SHP77 treated with DMSO at 0.1 percent for 48 hours (cell line): ENCODE results near the gene MISP3.

ENCODE experiments used
- DNase-seq: peaks from one replicate; lab custom pipeline; 2025; lab: John Stamatoyannopoulos, UW

MISP3 gene

DNA sequence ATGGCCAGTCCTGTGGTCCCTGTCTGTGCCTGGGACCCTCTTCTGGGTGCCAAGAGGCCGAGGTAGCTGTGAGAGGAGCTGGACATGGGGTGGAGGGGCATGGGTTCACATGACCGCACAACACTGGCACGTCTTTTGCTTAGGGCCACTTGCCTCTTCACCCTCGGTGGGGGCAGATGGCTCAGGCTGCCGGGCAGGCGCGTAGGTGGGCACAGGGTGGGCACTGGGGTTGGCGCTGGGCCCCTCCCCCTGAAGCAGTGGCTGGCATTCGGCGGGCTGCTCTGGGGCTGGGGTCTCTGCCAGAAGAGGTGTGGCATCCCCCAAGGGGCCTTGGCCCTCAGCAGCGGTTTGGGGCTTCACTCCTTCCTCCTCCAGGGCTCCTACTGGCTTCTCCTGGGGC, 19.1 kb upstream of the MISP3 start:
- DNase-seq = no peak

DNA sequence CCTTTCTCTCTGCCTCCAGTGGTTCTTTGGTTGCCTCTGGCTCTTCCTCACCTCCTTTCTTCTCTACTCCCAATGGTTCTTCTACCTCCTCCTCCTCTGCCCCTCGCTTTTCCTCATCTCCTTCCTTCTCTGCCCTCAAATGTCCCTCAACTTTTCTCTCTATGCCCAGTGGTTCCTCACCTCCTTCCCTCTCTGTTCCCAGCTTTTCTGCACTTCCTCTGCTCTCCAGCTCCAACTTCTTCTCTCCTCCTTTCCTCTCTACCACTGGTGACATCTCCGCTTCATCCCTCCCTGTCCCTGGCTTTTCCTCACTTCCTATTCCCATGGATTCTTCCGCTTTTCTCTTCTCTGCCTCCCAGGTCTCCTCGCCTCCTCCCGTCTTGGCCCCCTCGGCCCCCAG, 18.5 kb upstream of the MISP3 start:
- DNase-seq = no peak

DNA sequence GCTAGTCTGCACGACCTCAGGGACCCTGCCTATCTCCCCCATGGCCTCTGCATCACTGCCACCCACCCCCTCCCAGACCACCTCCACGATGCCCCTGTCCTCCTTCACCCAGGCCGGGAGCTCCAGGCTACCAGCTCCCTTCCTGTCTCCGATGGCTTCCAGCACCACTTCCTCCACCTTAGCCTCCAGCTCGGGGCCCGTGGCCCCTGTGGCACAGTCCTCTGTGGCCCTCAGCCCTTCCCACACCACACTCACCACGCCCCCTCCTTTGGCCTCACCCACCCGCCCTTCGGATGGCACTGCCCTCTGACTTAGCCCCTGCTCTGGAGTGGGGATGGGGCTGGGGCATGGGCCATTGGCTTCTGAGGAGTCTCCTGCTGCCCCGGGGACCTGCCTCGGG, 17.9 kb upstream of the MISP3 start:
- no peak for DNase-seq

DNA sequence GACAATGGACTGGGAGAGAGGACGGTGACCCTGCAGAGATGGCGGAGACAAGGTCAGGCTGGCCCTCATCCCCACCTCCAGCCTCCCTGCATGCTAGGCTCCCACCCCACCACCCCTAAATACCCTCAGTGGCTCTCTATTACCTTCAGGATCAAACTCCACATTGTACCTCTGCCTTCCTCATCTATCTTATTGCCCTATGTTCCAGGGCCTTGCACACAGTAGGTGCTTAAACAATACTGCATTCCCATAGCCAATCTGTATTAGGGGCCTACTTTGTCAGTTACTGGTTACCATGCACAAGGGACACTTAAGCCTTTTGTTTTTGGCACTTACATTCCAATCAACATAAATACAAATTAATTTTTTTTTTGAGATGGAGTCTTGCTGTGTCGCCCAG, 17.2 kb upstream of the MISP3 start:
- no peak for DNase-seq

DNA sequence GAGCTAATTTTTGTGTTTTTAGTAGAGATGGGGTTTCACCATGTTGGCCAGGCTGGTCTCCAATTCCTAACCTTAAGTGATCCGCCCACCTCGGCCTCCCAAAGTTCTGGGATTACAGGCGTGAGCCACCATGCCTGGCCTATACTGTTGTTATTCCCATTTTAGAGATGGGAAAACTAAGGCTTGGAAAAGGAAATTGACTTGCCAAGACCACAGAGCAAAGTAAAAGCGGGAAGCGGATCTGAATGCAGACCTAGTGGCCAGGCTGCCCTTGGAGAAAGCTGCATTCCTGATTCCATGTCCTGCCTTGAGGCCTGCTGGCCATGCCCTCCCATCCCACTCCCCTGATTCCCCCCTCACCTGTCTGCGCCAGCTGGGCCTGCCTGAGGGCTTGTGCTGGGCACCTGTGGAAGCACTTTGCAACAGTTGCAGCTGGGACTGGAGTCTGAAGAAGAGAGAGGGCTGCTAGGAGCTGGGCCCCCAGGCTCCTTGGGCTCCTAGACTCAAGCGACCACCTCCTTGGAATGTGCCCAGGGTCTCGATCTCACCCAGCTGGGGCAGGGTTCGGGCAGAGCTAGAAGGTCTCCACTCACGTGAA, 16.4 kb upstream of the MISP3 start:
- DNase-seq = no peak

DNA sequence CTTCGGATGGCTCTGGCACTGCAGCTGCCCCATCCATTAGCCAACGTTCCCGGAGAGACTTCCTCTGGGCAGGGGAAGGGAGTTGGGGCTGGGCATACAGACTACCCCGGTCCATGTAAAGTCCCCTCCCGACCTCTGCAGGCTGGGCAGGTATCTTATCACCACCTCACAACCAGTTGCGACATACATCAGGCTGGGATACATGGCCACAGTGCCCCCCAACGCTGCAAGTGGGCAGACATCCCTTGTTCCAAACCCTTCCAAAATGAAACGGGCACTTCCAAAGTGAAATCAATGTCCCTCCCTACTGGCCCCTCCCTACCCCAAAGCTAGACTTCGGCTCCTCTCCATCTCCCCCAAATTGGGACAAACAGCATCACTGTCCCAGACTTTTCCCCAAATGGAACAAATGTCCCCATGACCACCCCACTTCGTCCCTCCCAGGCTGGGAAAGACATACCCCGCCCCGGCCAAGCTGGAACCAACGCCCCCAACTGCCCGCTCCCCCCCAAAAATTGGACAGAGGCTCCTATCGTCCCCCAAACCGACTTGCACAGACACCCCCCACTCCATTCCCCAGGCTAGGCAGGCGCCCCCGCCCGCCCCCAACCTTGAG, 15.7 kb upstream of the MISP3 start:
- no peak for DNase-seq

DNA sequence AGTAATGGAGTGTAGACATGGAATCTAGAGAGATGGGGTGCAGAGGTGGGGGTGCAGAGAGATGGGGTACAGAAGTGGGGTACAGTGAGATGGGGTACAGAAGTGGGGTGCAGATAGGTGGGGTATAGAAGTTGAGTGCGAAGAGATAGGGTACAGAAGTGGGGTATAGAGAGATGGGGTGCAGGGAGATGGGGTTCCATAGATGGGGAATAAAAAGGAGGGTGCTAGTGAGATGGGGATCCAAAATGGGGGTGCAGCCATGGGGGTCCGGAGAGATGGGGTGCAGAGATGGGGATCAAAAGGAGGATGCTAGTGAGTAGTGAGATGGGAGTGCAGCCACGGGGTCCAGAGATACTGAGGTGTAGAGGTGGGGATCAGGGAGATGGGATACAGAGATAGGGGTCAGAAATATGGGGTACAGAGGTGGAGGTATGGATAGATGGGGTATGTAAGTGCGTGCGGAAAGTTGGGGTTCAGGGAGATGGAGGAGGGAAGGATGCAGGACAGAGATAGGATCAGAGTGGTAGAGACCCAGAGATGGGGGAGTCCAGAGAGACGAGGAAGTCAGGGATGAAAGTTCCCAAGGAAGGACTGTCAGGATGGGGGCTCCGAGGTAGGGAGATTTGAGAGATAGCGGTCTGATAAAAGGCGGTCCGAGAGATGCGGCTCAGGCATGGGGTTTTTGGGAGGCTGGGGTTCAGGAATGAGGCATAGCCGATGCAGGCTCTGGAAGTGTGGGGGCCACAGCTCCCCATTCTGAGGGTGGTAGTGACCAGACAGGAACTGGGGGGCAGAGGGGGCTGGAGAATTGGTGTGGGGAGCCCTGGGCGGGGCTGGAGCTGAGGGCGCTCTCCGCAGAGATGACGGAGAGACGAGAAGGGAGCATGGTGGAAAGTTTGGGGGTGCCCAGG, 14.1 kb upstream of the MISP3 start:
- no peak for DNase-seq

DNA sequence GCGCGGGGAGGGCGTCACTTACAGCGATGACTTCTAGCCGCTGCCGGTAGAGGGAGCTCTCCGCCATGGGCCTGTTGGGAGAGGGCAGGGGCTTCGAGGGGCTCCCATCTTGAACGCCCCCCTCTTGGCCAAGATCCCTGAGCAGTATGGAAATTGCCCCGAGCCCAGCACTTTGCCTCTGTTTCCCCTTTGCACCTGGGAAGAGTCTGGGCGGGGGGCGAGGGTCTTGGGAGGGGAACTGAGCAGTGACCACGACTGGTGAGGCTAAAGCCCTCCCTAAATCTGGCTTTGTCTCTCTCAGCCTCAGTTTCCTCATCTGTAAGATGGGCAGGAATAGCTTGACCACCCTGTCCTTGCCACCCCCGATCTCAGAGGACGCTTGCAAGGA, 13.5 kb upstream of the MISP3 start:
- DNase-seq = no peak

DNA sequence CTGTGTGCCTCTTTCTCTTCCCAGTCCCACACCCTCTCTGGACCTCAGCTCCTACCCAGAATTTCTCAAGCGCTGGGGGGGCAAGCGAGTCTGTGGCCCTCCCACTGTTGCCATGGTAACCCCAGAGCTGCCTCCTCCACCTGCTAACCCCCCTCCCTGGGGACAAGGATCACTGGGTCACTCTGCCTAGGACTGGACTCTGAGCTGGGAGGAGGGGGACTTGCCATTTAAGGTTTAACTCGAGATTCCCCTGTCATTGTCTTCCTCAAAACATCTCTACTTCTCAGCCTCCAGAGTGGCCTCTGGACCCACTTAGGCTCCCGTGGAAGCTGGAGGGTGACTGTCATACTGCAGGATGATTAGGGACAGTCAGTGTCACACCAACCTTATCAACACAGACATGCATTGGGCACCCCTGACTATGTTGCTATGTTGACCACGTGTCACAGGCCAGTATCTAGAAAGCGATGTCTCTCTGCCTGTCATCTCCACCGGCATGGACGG, 12.9 kb upstream of the MISP3 start:
- no peak for DNase-seq

DNA sequence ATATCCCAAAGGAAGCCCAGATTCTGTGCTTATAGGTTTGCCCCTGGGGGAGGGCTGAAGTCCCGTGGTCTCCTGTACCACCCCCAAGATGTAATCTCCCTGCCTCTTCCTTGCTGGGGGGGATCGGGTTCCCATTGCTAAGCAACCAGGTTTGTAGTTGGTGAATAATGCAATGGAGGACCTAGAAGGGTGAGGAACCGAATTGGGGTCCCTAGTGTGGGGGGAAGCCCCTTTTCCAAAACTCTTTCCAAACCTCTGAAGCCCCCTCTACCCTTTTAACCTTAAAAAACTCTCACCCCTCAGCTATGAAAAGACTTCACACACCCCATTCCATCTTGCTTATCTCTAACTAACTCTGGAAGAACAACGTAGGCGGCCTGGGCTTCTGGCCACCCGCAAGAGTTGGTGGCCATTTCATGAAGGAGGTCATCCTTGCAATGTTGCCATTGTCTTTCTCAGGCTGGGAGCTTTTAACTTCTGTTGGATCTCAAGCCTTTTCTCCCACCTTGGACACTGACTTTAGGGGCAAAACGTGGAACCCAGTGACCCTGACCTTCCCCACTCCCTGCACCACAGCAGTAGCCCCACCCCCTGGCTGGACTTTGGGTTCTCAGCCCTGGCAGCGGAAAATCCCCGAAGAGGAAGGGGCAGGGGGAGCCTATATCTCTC, 11.4 kb upstream of the MISP3 start:
- no peak for DNase-seq

DNA sequence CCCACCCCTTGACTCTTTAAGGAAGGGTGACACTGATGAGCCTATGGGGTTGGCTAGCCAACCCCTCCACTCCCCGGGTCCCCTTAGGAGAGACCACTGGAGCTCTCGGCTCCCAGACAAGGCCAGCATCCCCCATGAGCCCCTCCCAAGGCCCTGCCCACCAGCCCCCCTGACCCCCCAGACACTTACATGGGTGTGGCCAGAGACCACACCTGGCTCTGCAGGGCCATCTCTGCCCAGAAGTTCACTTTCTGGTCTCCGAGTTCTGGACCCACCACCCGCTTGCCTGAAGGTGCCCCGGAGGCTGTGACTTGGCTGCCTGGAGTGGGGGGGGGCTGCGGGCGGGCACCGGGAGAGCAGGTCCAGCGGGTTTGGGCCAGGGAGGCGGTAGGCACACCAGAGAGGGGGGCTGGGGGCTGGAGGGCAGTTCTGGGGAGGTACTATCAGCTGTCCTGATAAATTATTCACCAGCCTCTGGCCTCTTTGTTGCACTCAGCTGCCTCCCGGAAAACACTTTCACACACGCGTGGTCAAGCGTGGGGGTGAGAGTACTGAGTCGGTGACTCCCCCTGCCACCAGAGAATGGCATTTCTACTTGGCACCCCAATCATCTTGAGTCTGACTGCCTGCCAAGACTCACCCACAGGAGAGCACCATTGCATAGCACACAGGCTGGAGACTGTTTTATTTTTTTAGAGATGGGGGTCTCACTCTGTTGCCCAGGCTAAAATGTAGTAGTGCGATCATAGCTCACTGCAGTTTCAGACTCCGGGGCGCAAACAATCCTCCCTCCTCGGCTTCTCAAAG, 10.6 kb upstream of the MISP3 start, which contains the start of gene PALM3:
TSS of gene PALM3 (minus strand) at position 326 of the 807 bp plus-strand sequence. CDS start at position 230, 96 bp downstream.
- no peak for DNase-seq

DNA sequence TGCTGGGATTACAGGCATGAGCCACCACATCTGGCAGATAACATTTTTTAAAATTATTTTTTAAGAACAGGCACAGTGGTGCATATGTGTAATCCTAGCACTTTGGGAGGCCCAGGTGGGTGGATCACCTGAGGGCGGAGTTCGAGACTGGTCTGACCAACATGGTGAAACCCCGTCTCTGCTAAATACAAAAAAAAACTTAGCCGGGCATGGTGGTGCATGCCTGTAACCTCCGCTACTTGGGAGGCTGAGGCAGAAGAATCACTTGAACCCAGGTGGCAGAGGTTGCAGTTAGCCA, 10.1 kb upstream of the MISP3 start:
- no peak for DNase-seq

DNA sequence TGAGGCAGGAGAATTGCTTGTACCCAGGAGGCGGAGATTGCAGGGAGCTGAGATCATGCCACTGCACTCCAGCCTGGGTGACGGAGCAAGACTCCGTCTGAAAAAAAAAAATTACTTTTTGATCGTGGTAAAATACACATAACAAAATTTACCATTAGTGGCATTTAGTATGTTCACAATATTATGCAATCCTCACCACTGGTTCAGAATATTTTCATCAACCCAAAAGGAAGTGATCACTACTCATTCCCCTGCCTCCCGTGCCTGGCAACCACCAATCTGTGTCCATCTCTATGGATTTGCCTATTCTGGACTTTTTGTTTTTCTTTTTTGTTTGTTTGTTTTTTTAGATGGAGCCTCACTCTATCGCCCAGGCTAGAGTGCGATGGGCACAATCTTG, 9.5 kb upstream of the MISP3 start:
- DNase-seq = no peak

DNA sequence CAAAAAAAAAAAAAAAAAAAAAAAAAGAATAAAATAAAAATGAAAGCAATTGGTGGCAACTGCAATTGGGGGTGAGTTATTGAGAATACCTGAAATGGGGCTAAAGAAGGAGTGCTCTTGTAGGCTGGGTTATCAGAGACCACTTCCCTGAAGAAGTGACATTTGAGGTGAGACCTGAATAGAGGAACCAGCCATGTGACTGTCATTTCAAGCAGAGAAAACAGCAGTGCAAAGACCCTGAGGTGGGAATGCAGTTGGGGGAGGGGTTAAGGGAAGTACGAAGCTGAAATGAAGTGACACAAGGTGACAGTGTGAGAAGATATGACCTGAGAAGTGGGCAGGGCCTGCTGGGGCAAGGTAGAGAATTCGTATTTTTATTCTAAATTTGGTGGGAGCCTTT, 6.5 kb upstream of the MISP3 start:
- DNase-seq = no peak

DNA sequence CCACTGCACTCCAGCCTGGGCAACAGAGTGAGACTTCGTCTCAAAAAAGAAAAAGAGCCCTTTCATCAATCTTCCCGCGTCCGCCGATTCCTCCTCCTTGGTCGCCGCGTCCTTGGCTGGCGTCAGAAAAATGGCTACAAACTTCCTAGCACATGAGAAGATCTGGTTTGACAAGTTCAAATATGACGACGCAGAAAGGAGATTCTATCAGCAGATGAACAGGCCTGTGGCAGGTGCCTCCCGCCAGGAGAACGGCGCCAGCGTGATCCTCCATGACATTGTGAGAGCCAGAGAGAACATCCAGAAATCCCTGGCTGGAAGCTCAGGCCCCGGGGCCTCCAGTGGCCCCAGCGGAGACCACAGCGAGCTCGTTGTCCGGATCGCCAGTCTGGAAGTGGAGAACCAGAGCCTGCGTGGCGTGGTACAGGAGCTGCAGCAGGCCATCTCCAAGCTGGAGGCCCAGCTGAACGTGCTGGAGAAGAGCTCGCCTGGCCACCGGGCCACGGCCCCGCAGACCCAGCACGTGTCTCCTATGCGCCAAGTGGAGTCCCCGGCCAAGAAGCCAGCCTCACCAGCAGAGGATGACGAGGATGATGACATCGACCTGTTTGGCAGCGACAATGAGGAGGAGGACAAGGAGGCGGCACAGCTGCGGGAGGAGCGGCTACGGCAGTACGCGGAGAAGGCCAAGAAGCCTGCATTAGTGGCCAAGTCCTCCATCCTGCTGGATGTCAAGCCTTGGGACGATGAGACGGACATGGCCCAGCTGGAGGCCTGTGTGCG, 2.1 kb upstream of the MISP3 start:
- DNase-seq = no peak

DNA sequence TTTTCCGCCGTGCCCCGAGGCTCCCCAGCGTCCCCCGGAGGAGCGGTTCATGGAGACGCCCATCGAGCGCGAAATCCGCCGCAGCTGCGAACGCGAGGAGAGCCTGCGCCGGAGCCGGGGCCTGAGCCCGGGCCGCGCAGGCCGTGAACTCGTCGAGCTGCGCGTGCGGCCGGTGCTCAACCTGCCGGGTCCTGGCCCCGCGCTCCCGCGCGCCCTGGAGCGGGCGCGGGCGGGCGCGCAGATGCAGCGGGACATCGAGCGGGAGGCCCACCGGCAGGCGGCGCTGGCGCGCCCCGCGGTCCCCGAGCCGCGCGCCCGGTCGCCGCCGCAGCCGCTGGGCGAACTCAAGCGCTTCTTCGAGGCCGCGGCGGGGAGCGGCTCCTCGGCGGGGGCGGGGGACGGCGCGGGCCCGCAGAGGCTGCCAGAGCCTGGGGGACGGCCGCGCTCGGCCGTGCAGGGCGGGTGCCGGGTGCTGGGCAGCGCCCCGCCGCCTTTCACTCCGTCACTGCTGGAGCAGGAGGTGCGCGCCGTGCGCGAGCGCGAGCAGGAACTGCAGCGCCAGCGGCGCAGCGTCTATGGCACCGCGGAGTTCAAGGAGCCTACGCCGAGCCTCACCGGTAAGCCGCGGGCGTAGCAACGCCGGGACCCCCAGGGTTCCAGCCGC, 807 bp downstream of the MISP3 start:
- DNase-seq = no peak

DNA sequence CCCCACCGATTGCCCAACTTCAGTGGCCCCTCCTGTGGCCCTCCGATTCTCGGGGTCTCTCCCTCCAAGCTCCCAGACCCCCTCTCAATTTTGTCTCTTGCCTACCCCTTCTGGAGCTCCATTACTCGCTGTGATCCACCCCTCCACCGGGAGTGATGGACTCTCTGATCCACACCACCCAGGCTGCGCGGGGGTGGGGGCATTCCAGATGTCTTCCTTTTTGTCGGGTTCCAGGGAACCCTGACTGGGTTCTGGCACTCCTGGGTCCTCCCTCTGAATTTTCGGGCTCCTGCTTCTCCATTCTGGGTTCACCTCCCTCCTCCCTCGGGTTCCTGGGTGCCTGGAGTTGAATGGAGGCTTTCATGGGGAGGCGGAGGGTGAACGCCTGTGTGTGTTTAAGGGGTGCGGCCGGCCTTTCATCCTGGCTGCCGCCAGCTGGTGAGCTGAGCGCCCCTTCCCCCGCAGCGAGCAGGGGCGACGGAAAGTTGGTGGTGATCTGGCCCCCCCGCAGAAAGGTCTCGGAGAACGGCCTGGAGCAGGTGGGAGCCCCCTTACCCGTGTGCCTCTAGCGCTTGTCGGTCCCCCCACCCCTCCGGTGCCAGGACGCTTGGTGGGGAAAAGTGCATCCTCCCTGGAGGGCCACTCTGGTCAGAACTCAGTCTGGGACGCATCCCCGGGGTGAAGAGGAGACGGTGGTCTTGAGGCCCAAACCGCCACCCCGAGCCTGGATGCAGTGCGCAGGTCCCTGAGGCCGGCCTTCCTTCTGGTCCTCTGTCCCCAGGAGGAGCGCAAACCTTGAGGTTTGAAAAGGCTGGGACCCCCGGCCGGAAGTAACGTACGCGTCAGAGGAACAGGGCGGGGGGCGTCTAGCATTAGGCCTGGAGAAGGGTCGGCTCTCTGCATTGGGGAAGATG, 1.6 kb downstream of the MISP3 start:
- no peak for DNase-seq

DNA sequence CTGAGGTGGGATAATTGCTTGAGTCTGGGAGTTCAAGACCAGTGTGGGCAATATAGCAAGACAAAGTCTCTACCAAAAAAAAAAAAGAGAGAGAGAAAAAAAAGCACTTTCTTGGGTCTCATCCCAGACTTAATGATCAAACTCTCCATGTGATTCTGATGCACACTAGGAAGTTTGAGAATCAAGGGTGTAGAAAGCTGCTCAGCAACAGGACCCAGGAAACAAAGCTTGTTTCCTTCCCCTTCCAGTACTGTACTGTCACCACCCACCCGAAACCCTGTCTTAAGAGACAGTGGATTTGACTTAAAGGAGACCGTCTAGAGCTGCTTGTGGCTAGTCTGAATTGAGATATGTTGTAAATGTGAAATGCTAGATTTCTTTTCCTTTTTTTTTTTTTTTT, 5.8 kb downstream of the MISP3 start:
- no peak for DNase-seq
